ENCODE results near the gene KRT33B.
"Not testable (repeated sequence)": the region's sequence is repeated elsewhere in the genome, so short reads cannot be mapped to it uniquely, and the experiment has no call there.

KRT33B gene

DNA sequence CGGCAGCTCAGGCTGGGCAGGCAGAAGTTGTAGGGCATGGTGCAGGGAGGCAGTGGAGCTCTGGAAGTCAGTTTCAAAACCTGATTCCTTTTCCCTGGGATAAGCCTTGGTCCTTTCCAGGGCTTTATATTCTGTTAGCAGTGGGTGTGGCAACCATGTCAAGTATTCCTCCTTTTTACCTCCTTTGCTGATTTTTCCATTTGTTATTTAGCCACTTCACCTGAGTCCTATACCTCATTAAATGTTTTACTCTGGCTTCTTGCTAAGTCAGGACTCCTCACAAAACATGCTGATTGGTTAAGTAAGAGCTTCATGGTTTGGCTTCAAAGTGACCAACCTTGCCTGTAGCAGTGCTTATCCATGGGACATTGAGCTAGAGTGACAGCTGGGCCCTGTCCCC is at the start of gene KRT33B:
KRT33B (minus strand) TSS at position 101 of the 400 bp plus-strand sequence; CDS start at position 38, 63 bp downstream.
- DNase-seq = no peak

DNA sequence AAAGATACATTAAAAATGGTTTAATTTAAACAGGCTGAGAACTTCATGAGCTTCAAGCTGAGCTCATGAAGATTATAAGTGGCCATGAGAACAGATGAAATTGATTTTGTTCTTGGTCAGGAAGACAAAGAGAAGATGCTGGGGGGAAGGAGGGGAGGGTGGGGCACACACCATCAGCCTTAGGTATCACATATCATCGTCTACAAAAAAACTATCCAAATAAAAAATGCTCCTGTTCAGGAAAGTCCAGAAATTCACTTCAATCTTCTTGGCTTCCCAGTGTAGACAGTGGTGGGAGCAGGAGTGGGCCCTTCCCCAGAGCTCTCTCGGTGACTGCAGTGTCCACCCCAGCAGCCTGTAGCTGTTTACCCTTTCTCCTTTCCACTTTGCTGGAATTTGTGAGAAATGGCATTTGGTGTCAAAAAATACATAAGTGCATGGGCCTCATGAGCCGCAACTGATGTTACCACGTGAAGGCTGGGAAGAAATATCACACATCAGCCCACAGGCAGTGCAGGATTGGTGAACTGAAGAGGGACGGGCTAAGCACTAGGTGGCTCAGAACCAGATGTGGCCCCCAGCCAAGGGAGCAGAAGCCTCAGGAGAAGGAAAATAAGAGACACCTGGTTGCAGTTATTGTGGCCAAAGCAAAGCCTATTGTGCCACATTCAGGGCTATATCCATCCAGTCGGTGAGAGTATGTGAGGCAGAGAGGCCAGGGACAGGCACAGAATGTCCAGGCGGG is 48.7 kb upstream of the KRT33B start:
- DNase-seq = no peak

GRCh38 chr17:41417576-41418015 is 48.0 kb upstream of the KRT33B start:
- DNase-seq = no peak

DNA sequence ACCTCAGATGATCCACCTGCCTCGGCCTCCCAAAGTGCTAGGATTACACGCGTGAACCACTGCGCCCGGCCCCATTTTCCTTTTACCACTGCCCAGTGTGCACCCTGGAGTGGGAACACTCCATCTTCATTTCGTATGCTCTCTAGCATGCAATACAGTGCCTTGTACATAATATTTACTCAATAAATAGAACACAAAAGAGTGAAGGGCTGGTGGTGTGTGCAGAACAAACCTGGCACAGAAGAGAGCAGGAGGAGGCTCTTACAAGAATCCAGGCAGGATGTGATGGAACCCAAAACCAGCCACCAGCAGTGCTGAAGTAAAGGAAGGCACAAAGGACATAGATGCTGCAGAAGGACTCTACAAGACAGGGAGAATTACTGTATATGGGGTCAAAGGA is 47.5 kb upstream of the KRT33B start:
- DNase-seq = no peak

GRCh38 chr17:41416479-41416878 is 46.9 kb upstream of the KRT33B start:
- DNase-seq = no peak

DNA sequence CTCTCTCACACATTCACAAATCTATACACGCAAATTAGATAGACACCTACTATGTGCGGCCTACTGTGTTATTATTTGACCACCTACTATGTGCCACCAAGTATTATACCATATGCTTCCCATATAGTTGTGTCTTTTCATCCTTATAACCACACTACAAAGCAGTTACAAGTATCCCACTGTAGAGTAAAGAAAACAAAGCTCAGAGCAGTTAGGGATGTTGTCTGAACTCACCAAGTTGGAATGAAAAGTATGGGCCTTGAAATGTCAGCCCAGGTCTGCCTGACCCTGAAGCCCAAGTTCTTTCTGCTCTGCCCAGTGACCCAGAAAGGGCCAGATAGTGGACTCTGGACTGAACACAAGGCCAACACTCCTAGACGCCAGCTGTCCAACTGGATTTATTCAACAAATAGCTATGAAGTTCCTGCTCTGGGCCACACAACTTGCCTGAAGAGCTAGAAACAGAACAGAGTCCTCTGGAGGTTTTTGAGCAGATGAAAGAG is 46.3 kb upstream of the KRT33B start:
- no peak for DNase-seq

GRCh38 chr17:41415411-41415810 is 45.8 kb upstream of the KRT33B start:
- no peak for DNase-seq

DNA sequence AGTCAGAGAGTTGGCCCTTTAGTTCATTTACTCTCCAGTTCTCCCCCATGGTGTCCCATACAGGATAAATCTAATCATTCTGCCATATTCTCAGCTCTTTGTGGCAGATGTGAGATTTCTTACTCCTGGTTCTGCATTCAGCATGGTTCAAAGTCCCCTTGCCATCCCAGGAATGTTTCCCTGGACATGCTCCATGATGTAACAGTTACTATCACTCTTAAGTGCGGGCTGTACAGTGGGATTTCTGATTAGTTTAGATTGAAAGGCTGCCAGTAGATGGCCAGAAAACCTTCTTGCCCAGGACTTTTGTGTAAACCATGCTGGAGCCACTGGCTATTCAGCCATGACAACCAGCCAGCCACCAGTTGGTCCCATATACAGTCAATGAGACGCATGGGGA is 44.4 kb upstream of the KRT33B start:
- no peak for DNase-seq

- DNase-seq = no peak
These were observed 43.8 kb upstream of the KRT33B start for GRCh38 chr17:41413353-41413957.

DNA sequence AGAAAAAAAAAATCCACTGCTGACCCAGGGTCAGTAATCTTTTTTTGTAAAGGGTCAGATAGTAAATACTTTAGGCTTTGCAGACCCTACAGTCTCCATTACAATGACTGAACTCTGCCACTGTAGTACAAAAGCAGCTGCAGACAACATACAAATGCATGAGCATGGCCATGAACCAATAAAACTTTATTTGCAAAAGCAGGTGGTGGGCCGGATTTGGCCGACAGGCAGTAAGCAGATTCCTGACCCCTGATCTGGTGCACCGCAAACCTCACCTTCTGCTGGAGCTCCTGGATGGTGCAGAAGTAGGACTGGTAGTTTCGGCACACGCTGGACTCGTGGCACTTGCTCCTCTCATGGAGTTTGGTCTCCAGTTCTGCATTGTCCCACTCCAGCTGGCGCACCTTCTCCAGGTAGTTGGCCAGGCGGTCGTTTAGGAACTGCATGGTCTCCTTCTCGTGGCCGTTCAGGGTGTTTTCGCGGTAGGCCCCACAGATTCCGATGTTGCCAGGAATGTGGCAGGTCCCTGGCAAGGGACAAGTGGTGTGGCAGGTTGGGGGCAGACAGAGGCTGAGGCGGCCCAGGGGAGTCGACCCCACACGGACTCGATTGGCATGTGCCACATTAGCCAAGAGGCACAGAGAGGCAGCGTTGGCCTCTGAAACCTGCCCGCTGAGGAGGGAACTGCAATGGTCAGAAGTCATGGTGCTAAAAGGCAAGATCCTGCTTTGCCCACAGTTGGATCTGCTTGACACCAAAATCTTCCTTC is 41.6 kb upstream of the KRT33B start:
- no peak for DNase-seq

GRCh38 chr17:41407226-41407625 is 37.6 kb upstream of the KRT33B start:
- no peak for DNase-seq

- DNase-seq = no peak
These were observed 36.6 kb upstream of the KRT33B start for GRCh38 chr17:41406205-41406604.

DNA sequence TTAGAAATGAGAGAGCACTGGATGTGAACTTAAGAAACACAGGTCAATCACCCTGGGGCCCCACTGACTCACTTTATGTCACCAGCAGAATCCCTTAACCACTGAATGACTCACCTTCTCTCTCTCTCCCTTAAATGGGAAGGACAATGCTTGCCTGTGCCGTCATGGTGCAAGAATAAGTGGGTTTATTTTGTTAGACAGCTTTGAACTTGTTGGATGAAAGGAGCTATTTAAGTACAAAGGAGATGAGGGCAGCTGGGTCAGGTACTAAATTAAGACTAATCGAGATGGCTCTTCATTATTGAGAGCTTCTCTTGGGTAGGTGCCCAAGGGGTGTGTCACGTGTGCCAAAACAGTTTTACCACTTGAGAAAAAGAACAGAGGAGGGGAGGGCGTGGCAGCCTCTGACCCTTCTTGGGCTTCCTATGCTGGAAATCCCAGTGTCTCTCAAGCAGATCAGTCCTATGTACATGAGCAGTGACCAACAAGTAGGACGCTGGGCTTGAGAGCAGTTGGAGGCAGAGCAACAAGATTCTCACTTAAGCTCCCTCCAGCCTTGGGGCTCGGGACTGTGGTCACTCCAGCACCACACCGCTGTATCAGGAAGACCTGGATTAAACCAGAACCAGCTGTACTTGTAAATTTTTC is 34.5 kb upstream of the KRT33B start:
- no peak for DNase-seq

DNA sequence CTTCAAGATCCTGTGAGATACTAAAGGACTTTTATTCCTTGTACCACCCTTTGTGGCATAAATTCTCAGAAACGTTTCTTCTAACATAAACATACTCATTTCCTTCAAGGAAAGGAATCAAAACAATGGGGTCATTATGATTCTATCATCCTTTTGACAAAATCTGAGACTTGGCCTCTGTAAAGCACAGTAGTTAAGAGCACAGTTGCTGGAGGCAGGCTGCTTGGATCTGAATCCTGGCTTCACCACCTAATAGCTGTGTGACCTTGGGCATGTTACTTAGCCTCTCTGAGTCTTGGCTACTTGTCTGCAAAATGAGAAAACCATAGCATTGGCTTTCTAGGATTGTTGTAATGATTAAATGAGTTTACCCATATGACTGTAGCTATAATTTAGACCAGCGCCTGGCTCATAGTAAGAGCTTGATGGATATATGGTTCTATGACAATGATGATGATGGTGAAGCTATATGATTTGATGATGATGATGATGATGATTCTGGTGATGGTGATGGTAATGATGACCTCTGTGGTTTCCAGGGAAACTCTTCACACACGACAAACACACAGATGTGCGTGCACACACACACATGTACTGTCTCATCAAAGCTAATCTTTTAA is 33.9 kb upstream of the KRT33B start:
- DNase-seq = no peak

- no peak for DNase-seq
These were observed 32.5 kb upstream of the KRT33B start for GRCh38 chr17:41402161-41402560.

DNA sequence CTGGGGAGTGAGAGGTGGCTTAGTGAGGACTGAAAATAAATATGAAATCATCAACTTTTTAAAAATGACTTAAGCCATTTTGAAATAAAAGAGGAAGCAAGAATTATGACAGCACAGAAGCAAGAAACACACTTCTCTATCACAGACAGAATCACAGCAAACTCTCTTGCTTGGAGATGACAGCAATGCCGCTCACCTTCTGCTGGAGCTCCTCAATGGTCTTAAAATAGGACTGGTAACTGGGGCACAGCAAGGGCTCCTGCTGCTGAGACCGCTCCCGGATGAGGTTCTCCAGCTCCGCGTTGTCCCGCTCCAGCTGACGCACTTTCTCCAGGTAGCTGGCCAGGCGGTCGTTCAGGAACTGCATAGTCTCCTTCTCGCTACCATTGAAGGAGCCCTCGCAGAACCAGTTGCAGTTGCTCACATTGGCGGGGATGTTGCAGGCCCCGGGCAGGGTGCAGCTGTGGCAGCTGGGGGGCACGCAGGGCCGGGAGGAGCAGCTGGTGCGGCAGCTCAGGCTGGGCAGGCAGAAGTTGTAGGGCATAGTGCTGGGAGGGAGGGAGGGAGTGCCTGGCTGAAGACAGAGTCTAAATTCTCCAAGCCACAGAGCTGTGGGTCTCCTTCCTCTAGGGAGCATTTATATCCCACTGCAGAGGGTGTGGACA is 27.5 kb upstream of the KRT33B start, which contains the start of gene KRT31:
KRT31 (minus strand) TSS at position 613 of the 665 bp plus-strand sequence; CDS start at position 544, 69 bp downstream.
- DNase-seq = no peak

GRCh38 chr17:41396340-41396739 is 26.7 kb upstream of the KRT33B start:
- no peak for DNase-seq

GRCh38 chr17:41395611-41396010 is 26.0 kb upstream of the KRT33B start:
- DNase-seq = no peak

- not testable (repeated sequence) for DNase-seq
These were observed 25.4 kb upstream of the KRT33B start for GRCh38 chr17:41395044-41395443.

GRCh38 chr17:41394254-41394996 is 24.8 kb upstream of the KRT33B start:
- DNase-seq = no peak

- no peak for DNase-seq
These were observed 24.2 kb upstream of the KRT33B start for GRCh38 chr17:41393826-41394225.
